Endothelial cell of umbilical vein (primary cell): Measurements from ENCODE around the gene PRLR. TPM values are rescaled to one million over a fixed set of nuclear protein-coding genes. Genes with fewer than 3 reads are reported as not detected.

ENCODE experiments used
- BruUV-seq: library from RNA; stranded (reverse); fragments of 400-500 nt; replicated peaks from 2 replicates; lab custom pipeline; 2021; lab: Mats Ljungman, UMichigan
- CTCF ChIA-PET: fragments of 300-600, 350-600 bp; sonication (Branson Sonifier 250); formaldehyde crosslinking; loops from one replicate; lab custom pipeline; 2021; ENCODE audit warnings: antibody characterized with exemption, inconsistent platforms; lab: Charles Lee
- POLR2A ChIA-PET: fragments of 300-600, 350-600 bp; sonication (Branson Sonifier 250); formaldehyde crosslinking; loops from one replicate; lab custom pipeline; 2021; ENCODE audit warnings: antibody characterized with exemption, inconsistent platforms; lab: Charles Lee
- DNase-seq: peaks from one replicate; pipeline ENCODE4 v3.0.0-alpha.2; 2011; ENCODE audit warnings: low read depth, low spot score
- FAIRE-seq: peaks from 2 replicates; lab custom pipeline; 2011; peaks lifted over from hg19 to GRCh38; lab: Jason Lieb, UNC
- H2AFZ ChIP-seq: 2 replicates; pipeline ENCODE4 v1.6.0; 2012; ENCODE audit warnings: low read depth, low read length, control low read depth, inconsistent platforms
- H3K27ac ChIP-seq: 2 replicates; pipeline ENCODE4 v1.5.1; 2011; ENCODE audit warnings: low read depth, mild to moderate bottlenecking, control low read depth, low read length, moderate library complexity; ENCODE audit not compliant: insufficient read depth
- H3K27me3 ChIP-seq, 2 experiments: 2 replicates each; pipeline versions ENCODE4 v1.6.0 to v1.6.1; 2011; ENCODE audit warnings: low read length in 2 of 2, mixed read lengths in 1 of 2; ENCODE audit not compliant: control insufficient read depth in 2 of 2, insufficient read depth in 2 of 2
- H3K36me3 ChIP-seq, 2 experiments: 2 replicates in 1 of 2; 3 replicates in 1 of 2; pipeline ENCODE4 v1.5.1; 2011; ENCODE audit warnings: low read length in 2 of 2, mild to moderate bottlenecking in 1 of 2, moderate library complexity in 1 of 2; ENCODE audit not compliant: control insufficient read depth in 2 of 2, insufficient read depth in 2 of 2; ENCODE audit errors: extremely low read depth in 1 of 2
- H3K4me1 ChIP-seq: 3 replicates; pipeline ENCODE4 v1.5.1; 2011; ENCODE audit warnings: mild to moderate bottlenecking, low read length; ENCODE audit not compliant: control insufficient read depth, insufficient read depth; ENCODE audit errors: extremely low read depth
- H3K4me2 ChIP-seq: 2 replicates; pipeline ENCODE4 v1.6.1; 2011; ENCODE audit warnings: low read length, control low read depth, mixed read lengths; ENCODE audit not compliant: insufficient read depth
- H3K4me3 ChIP-seq, 3 experiments: fragments of 200-600 bp in 1 of 3; sonication (generic), shearing (Covaris generic) in 1 of 3; replicated peaks in 1 of 3; 2 replicates each; pipeline ENCODE4 v1.5.1; 2011 to 2016; ENCODE audit warnings: control low read depth in 3 of 3, low read length in 3 of 3, mild to moderate bottlenecking in 2 of 3, inconsistent platforms in 1 of 3, low read depth in 1 of 3, moderate library complexity in 1 of 3; ENCODE audit not compliant: insufficient read depth in 1 of 3
- H3K79me2 ChIP-seq: 2 replicates; pipeline ENCODE4 v1.6.0; 2012; ENCODE audit warnings: low read length, inconsistent platforms; ENCODE audit not compliant: control insufficient read depth, insufficient read depth
- H3K9ac ChIP-seq: replicated peaks from 2 replicates; pipeline ENCODE3; 2011; ENCODE audit warnings: low read length, control low read depth; ENCODE audit not compliant: insufficient read depth; ENCODE audit errors: extremely low read depth
- H3K9me1 ChIP-seq: replicated peaks from 3 replicates; pipeline ENCODE4 v1.6.0; 2011; ENCODE audit warnings: mild to moderate bottlenecking, low read length; ENCODE audit not compliant: control insufficient read depth, insufficient read depth; ENCODE audit errors: extremely low read depth
- H3K9me3 ChIP-seq: replicated peaks from 2 replicates; pipeline ENCODE4 v1.5.1; 2012; ENCODE audit warnings: low read length, inconsistent platforms; ENCODE audit not compliant: control insufficient read depth, insufficient read depth
- H4K20me1 ChIP-seq: replicated peaks from 2 replicates; pipeline ENCODE3; 2011; ENCODE audit warnings: mild to moderate bottlenecking, low read length; ENCODE audit not compliant: control insufficient read depth, insufficient read depth; ENCODE audit errors: extremely low read depth
- CTCF ChIP-seq, 2 donors: IDR thresholded peaks; 1 replicate in 1 of 2; 2 replicates in 1 of 2; pipeline ENCODE4 v1.5.1; 2011; ENCODE audit warnings: low read length in 2 of 2, mild to moderate bottlenecking in 2 of 2, moderate library complexity in 2 of 2, control low read depth in 1 of 2, inconsistent platforms in 1 of 2, low read depth in 1 of 2; ENCODE audit not compliant: insufficient read depth in 1 of 2; ENCODE audit errors: extremely low read depth in 1 of 2
- EZH2 ChIP-seq: IDR thresholded peaks from 2 replicates; pipeline ENCODE4 v1.6.1; 2012; ENCODE audit warnings: borderline replicate concordance, low read depth, mild to moderate bottlenecking, moderate library complexity, low read length, inconsistent platforms; ENCODE audit not compliant: severe bottlenecking
- FOS ChIP-seq: IDR thresholded peaks from 2 replicates; pipeline ENCODE4 v1.6.1; 2011; ENCODE audit warnings: mild to moderate bottlenecking, low read length, moderate library complexity, borderline replicate concordance; ENCODE audit not compliant: insufficient read depth
- GATA2 ChIP-seq: IDR thresholded peaks from 2 replicates; pipeline ENCODE4 v1.7.0; 2011; ENCODE audit warnings: low read depth, mild to moderate bottlenecking, moderate library complexity, mixed read lengths, low read length; ENCODE audit not compliant: insufficient read length, insufficient read depth
- JUN ChIP-seq: IDR thresholded peaks from 2 replicates; pipeline ENCODE4 v1.6.1; 2011; ENCODE audit warnings: borderline replicate concordance, low read depth; ENCODE audit not compliant: insufficient read length, insufficient read depth
- MYC ChIP-seq: IDR thresholded peaks from one replicate; pipeline ENCODE4 v1.6.1; 2011; ENCODE audit warnings: mild to moderate bottlenecking, low read depth, low read length
- POLR2A ChIP-seq: IDR thresholded peaks from 2 replicates; pipeline ENCODE4 v1.6.1; 2012; ENCODE audit warnings: low read depth, mild to moderate bottlenecking, control low read depth, low read length
- POLR2AphosphoS5 ChIP-seq: IDR thresholded peaks from 2 replicates; pipeline ENCODE4 v1.6.1; 2012; ENCODE audit warnings: low read depth, mild to moderate bottlenecking, control low read depth, low read length, moderate library complexity; ENCODE audit not compliant: insufficient read depth
- dilution Hi-C: fragments of 300-500 bp; cut with MboI; formaldehyde crosslinking; loops from one replicate; pipeline ENCODE4 v1.15.0; 2019; ENCODE audit warnings: low sequenced_read_pairs; ENCODE audit not compliant: extremely low pct_ligation_motif_present
- intact Hi-C: fragments of 100-400 bp; cut with micrococcal nuclease; formaldehyde crosslinking; loops from one replicate; pipeline ENCODE4 v1.10.0; 2022
- polyA plus RNA-seq, 4 experiments: library from polyadenylated mRNA; depleted of rRNA in 3 of 4; stranded (reverse) in 3 of 4; unstranded in 1 of 4; fragments of >200 nt; gene quantifications; 2 replicates each; pipeline versions ENCODE4 v1.2.1 to v1.2.3, GENCODE V29; 2011 to 2012; ENCODE audit warnings: missing spikeins in 1 of 4
- total RNA-seq: library from RNA; stranded (reverse); gene quantifications from 2 replicates; pipeline ENCODE4 v1.2.3, GENCODE V29; 2021
- TF ChIP-seq, protein P1 (sequence below): IDR thresholded peaks from 2 replicates; pipeline ENCODE4 v1.6.1; 2011; ENCODE audit not compliant: insufficient read depth, insufficient read length

The PRLR gene
- total and polyA plus RNA-seq, 2 donors (not counting 3 experiments of a cell fraction or from before 2014, with no cell fraction given) = not detected

GRCh38 chr5:35153375-35153932 lies 76.8 kb downstream of the PRLR start:
- FAIRE-seq (no peak), DNase-seq (no peak)
- TF ChIP-seq, protein P1, sequence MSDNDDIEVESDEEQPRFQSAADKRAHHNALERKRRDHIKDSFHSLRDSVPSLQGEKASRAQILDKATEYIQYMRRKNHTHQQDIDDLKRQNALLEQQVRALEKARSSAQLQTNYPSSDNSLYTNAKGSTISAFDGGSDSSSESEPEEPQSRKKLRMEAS = no peak
- TF ChIP-seq JUN (no peak), MYC (no peak), POLR2AphosphoS5 (no peak), FOS (no peak), EZH2 (no peak), POLR2A (no peak), GATA2 (no peak), CTCF (IDR thresholded peaks at IDR 0.05; ENCODE audit: extremely low read depth in 1 of 2, insufficient read depth in 1 of 2, low read depth in 1 of 2, low read length in 2 of 2) (no peak)
- Histone ChIP-seq H3K9me3 (no peaks in the 10 kb centered on the region), H3K36me3 (no peaks in the 10 kb centered on the region), H3K79me2 (no peaks in the 10 kb centered on the region), H3K27me3 (no peaks in the 10 kb centered on the region), H2AFZ (no peak overlapping the region), H3K4me2 (no peak overlapping the region), H3K4me3 (no peak overlapping the region), H3K9me1 (no peaks in the 10 kb centered on the region), H3K9ac (no peak overlapping the region), H3K4me1 (no peaks in the 10 kb centered on the region), H3K27ac (no peak overlapping the region), H4K20me1 (peaks cover 2% of the 10 kb centered on the region)
- CTCF ChIA-PET = no interaction called here
- no TSS peak for BruUV-seq
- POLR2A ChIA-PET = no interaction called here
- intact Hi-C loops = no loop called here
- dilution Hi-C loops = no loop called here
